DND-41 (cell line): ENCODE measurements around the gene FAM83G.

Experiments
- EZH2 ChIP-seq: IDR thresholded peaks from 3 replicates; pipeline ENCODE4 v1.6.1; 2012; ENCODE audit warnings: borderline replicate concordance, low read depth, mild to moderate bottlenecking, moderate library complexity, low read length, inconsistent platforms; ENCODE audit not compliant: severe bottlenecking
- TF ChIP-seq, protein P1 (sequence below): IDR thresholded peaks from 2 replicates; pipeline ENCODE4 v1.5.1; 2012; ENCODE audit warnings: borderline replicate concordance, low read length, moderate library complexity, mild to moderate bottlenecking; ENCODE audit not compliant: poor library complexity, severe bottlenecking; ENCODE audit errors: extremely low read depth

DNA sequence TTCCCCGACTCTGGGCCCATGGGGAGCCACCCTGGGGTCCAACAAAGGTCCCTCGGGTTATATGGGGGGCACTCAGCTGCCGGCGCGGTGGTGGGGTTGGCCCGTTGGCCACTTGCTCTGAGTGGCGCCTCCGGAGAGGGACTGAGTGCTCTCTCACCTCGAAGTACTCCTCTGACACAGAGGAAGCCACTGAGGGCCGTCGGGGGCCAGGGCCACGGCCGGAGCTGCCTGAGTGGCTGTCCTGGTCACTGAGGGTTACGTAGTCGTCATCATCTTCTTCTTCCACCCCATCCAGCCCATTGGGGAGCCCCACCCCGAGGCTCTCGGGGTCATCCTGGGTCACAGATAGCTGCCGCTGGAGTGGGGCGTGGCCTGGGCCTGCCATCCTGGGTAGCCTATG is 26.9 kb downstream of the FAM83G start:
- TF ChIP-seq, protein P1, sequence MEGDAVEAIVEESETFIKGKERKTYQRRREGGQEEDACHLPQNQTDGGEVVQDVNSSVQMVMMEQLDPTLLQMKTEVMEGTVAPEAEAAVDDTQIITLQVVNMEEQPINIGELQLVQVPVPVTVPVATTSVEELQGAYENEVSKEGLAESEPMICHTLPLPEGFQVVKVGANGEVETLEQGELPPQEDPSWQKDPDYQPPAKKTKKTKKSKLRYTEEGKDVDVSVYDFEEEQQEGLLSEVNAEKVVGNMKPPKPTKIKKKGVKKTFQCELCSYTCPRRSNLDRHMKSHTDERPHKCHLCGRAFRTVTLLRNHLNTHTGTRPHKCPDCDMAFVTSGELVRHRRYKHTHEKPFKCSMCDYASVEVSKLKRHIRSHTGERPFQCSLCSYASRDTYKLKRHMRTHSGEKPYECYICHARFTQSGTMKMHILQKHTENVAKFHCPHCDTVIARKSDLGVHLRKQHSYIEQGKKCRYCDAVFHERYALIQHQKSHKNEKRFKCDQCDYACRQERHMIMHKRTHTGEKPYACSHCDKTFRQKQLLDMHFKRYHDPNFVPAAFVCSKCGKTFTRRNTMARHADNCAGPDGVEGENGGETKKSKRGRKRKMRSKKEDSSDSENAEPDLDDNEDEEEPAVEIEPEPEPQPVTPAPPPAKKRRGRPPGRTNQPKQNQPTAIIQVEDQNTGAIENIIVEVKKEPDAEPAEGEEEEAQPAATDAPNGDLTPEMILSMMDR: no peak
- no peak for TF ChIP-seq EZH2
